ENCODE results near the gene ZFHX3.

GRCh38 chr16:72915331-72915730 lies 132.6 kb downstream of the ZFHX3 start:
- TF ChIP-seq CTCF (IDR thresholded peaks at IDR 0.05) = no peak
- no peak for TF ChIP-seq POLR2A (IDR thresholded peaks at IDR 0.05)

Measured in right lobe of liver (tissue), 4 donors.